ENCODE measurements around the gene PRDM16. TPM values are rescaled to one million over a fixed set of nuclear protein-coding genes. Genes with fewer than 3 reads are reported as not detected.

The PRDM16 gene
- total and polyA plus RNA-seq, 2 of the 13 experiments (the other 11 are each of a cell fraction or from before 2014, with no cell fraction given) = 0.15 to 0.81 TPM

- 0 out of 2 replicates have a peak, but pooled peaks have one; percentile 30 for TF ChIP-seq DZIP1 (CRISPR knock-in tag; IDR thresholded peaks at IDR 0.05)
- TF ChIP-seq ZC3H4 (CRISPR knock-in tag; IDR thresholded peaks at IDR 0.05; ENCODE audit: borderline replicate concordance) = no peak
- TF ChIP-seq PTBP1 (IDR thresholded peaks at IDR 0.05; ENCODE audit: low read depth, low read length, poor library complexity, severe bottlenecking) = no peak
- peak; percentile 55 for TF ChIP-seq RAD21 (CRISPR knock-in tag; IDR thresholded peaks at IDR 0.05)
- TF ChIP-seq HMG20A (CRISPR knock-in tag; IDR thresholded peaks at IDR 0.05; ENCODE audit: borderline replicate concordance) = no peak
- no peak for TF ChIP-seq ZXDC (CRISPR knock-in tag; IDR thresholded peaks at IDR 0.05)
- peak; percentile 72 for TF ChIP-seq ZSCAN20 (CRISPR knock-in tag; IDR thresholded peaks at IDR 0.05; ENCODE audit: borderline replicate concordance)
- TF ChIP-seq ZNF687 (CRISPR knock-in tag; IDR thresholded peaks at IDR 0.05) = peak; percentile 54
- peak; percentile 66 for TF ChIP-seq ZBTB7A (CRISPR knock-in tag; IDR thresholded peaks at IDR 0.05)
- no peak for TF ChIP-seq ZNF280B (CRISPR knock-in tag; IDR thresholded peaks at IDR 0.05; ENCODE audit: borderline replicate concordance)
- TF ChIP-seq CENPBD1 (CRISPR knock-in tag; IDR thresholded peaks at IDR 0.05; ENCODE audit: borderline replicate concordance, low read depth) = no peak
- TF ChIP-seq HNRNPH1 (optimal IDR thresholded peaks at IDR 0.05; ENCODE audit: low read depth, low read length) = no peak
Measured at GRCh38 chr1:3069491-3070308, 697 bp downstream of the PRDM16 start (continued).
